Measurements from ENCODE around the gene SYT15. TPM values are rescaled to one million over a fixed set of nuclear protein-coding genes. Genes with fewer than 3 reads are reported as not detected.

SYT15 gene
- total RNA-seq, 4 donors from 2014 or later = 1.2 to 7.9 (median 3.5) TPM

DNA sequence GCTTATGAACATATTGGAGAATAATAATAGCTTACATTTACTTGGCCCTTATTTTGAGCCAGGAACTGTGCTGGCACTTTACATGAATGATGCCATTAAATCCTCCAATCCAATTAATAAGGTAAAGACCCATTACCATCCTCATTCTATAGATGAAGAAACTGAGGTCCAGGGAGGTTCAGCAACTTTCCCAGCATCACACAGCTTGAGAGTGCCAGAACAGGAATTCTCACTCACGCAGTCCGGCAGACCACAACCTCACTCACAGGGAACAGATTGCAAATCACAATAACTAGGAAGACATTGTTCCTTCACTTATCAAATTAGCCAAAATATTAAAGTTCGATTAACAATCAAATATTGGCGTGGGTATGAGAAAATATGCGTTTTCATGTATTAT, 40.8 kb upstream of the SYT15 start:
- TF ChIP-seq, protein P1, sequence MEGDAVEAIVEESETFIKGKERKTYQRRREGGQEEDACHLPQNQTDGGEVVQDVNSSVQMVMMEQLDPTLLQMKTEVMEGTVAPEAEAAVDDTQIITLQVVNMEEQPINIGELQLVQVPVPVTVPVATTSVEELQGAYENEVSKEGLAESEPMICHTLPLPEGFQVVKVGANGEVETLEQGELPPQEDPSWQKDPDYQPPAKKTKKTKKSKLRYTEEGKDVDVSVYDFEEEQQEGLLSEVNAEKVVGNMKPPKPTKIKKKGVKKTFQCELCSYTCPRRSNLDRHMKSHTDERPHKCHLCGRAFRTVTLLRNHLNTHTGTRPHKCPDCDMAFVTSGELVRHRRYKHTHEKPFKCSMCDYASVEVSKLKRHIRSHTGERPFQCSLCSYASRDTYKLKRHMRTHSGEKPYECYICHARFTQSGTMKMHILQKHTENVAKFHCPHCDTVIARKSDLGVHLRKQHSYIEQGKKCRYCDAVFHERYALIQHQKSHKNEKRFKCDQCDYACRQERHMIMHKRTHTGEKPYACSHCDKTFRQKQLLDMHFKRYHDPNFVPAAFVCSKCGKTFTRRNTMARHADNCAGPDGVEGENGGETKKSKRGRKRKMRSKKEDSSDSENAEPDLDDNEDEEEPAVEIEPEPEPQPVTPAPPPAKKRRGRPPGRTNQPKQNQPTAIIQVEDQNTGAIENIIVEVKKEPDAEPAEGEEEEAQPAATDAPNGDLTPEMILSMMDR (IDR thresholded peaks at IDR 0.05; ENCODE audit: low read depth) = no peak

GRCh38 chr10:46538717-46539426, 40.1 kb upstream of the SYT15 start:
- TF ChIP-seq, protein P1 (IDR thresholded peaks at IDR 0.05; ENCODE audit: low read depth) = no peak

- TF ChIP-seq, protein P1 (IDR thresholded peaks at IDR 0.05; ENCODE audit: low read depth) = no peak
Measured at GRCh38 chr10:46539596-46540411, 39.1 kb upstream of the SYT15 start.

DNA sequence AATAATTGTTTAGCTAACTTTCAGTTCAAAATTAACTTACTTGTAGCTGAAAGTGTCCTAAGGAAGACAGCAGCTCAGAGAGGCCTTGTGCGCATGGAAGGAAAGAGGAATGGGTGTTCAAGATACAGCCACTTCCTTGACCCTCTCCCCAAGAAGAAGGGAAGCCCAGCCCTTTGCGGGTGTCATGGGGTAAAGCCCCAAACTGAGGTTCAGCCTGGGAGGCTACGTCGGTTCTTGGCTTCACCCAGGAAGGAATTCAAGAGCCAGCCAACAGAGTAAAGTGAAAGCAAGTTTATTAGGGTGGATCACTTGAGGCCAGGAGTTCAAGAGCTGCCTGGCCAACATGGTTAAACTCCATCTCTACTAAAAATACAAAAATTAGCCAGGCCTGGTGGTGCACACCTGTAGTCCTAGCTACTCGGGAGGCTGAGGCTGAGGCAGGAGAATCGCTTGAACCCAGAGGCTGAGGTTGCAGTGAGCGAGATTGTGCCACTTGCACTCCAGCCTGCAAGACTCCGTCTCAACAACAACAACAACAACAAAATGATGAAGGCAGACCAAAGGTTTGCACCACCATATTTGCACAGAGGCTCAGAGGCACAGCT, 38.4 kb upstream of the SYT15 start:
- TF ChIP-seq, protein P1 (IDR thresholded peaks at IDR 0.05; ENCODE audit: low read depth) = no peak

DNA sequence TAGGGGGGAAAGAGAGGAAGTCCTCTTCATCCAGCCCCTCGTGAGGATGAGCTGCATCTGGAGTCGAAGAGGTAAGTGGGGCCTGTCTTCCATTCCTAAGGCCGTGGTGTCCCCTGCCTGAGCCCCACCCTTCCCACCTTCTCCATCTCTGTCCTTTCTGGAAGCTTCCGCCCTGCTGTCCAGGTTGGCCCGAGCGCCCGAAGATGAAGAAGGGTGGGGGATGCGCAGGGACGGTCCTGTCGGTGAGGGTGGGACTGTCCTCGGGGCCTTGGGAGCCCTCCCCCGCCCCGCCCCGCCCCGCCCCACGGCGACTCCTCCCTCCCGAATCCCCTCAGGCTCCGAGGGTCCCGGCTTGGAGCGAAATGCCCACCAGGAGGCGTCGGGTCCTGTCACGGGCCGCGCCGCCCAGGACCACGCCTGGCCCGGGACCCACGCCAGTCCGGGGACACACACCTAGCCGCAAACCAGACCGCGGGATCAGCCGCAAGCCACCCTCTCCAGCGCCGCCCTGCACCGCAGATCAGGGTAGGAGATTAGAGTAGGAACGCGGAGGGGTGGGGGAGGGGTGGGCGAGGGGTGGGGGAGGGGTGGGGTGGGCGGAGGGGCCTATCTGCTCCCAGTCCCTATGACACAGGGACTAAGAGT, 37.8 kb upstream of the SYT15 start:
- TF ChIP-seq, protein P1 (IDR thresholded peaks at IDR 0.05; ENCODE audit: low read depth) = no peak

GRCh38 chr10:46541735-46542566, 37.0 kb upstream of the SYT15 start:
- TF ChIP-seq, protein P1 (IDR thresholded peaks at IDR 0.05; ENCODE audit: low read depth) = no peak
